Measurements from ENCODE around the gene KLRC1. TPM values are rescaled to one million over a fixed set of nuclear protein-coding genes. Genes with fewer than 3 reads are reported as not detected.

KLRC1 gene
- total and polyA plus RNA-seq, 2 donors (not counting 3 experiments of a cell fraction or from before 2014, with no cell fraction given) = not detected

DNA sequence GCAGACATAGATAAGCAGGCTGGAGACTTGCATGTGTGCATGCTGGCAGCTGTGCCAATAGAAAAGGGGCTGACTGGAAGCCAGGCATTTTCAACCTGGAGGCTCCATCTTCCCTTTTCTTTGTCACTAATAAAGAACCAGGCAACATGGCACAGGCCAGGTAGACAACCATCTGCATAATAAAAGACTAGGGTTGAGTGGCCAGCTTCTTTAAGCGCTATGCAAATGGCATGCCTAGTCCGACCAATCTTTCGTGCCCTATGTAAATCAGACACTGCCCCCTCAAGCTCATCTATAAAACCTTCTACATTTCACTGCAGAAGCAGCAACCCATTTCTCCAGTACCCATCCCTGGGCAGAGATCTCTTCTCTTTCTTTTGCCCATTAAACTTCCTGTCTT lies 4.6 kb upstream of the KLRC1 start:
- BruUV-seq (replicated peaks) = no TSS peak
- Histone ChIP-seq H3K4me1 (ENCODE audit: control insufficient read depth, extremely low read depth, insufficient read depth, low read length) (no peaks in the 10 kb centered on the region), H3K79me2 (ENCODE audit: control insufficient read depth, insufficient read depth, low read length) (no peaks in the 10 kb centered on the region), H3K9me3 (replicated peaks; ENCODE audit: control insufficient read depth, insufficient read depth, low read length) (no peaks in the 10 kb centered on the region), H3K4me2 (ENCODE audit: insufficient read depth, low read length) (no peak overlapping the region), H4K20me1 (replicated peaks; ENCODE audit: control insufficient read depth, extremely low read depth, insufficient read depth, low read length) (no peaks in the 10 kb centered on the region), H3K4me3 (replicated peaks in 1 of 3; ENCODE audit: insufficient read depth in 1 of 3, low read depth in 1 of 3, low read length in 3 of 3) (no peak overlapping the region), H3K36me3 (ENCODE audit: control insufficient read depth in 2 of 2, extremely low read depth in 1 of 2, insufficient read depth in 2 of 2, low read length in 2 of 2) (no peaks in the 10 kb centered on the region), H3K9me1 (replicated peaks; ENCODE audit: control insufficient read depth, extremely low read depth, insufficient read depth, low read length) (no peaks in the 10 kb centered on the region), H3K27me3 (ENCODE audit: control insufficient read depth in 2 of 2, insufficient read depth in 2 of 2, low read length in 2 of 2) (peaks cover 0 to 6% of the 10 kb centered on the region in 2 experiments), H3K9ac (replicated peaks; ENCODE audit: extremely low read depth, insufficient read depth, low read length) (no peak overlapping the region), H2AFZ (ENCODE audit: low read depth, low read length) (no peak overlapping the region), H3K27ac (ENCODE audit: insufficient read depth, low read depth, low read length) (no peak overlapping the region)
- DNase-seq (ENCODE audit: low read depth, low spot score) = no peak
- FAIRE-seq = no peak
- dilution Hi-C loops (cut with MboI; ENCODE audit: extremely low pct_ligation_motif_present, low sequenced_read_pairs) = no loop called here
- CTCF ChIA-PET = interaction anchor here (0.6 kb wide), 1 partner anchor 181 kb away, joined by 3 read pairs; no protein-coding TSS in a partner anchor
- TF ChIP-seq GATA2 (IDR thresholded peaks at IDR 0.05; ENCODE audit: insufficient read depth, insufficient read length, low read depth, low read length) (no peak), MYC (IDR thresholded peaks at IDR 0.05; ENCODE audit: low read depth, low read length) (no peak), EZH2 (IDR thresholded peaks at IDR 0.05; ENCODE audit: borderline replicate concordance, low read depth, low read length, severe bottlenecking) (no peak), POLR2A (IDR thresholded peaks at IDR 0.05; ENCODE audit: low read depth, low read length) (no peak), JUN (IDR thresholded peaks at IDR 0.05; ENCODE audit: borderline replicate concordance, insufficient read depth, insufficient read length, low read depth) (no peak), POLR2AphosphoS5 (IDR thresholded peaks at IDR 0.05; ENCODE audit: insufficient read depth, low read depth, low read length) (no peak), FOS (IDR thresholded peaks at IDR 0.05; ENCODE audit: borderline replicate concordance, insufficient read depth, low read length) (no peak)
- TF ChIP-seq, protein P1, sequence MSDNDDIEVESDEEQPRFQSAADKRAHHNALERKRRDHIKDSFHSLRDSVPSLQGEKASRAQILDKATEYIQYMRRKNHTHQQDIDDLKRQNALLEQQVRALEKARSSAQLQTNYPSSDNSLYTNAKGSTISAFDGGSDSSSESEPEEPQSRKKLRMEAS (IDR thresholded peaks at IDR 0.05; ENCODE audit: insufficient read depth, insufficient read length) = no peak
- TF ChIP-seq, protein P2, sequence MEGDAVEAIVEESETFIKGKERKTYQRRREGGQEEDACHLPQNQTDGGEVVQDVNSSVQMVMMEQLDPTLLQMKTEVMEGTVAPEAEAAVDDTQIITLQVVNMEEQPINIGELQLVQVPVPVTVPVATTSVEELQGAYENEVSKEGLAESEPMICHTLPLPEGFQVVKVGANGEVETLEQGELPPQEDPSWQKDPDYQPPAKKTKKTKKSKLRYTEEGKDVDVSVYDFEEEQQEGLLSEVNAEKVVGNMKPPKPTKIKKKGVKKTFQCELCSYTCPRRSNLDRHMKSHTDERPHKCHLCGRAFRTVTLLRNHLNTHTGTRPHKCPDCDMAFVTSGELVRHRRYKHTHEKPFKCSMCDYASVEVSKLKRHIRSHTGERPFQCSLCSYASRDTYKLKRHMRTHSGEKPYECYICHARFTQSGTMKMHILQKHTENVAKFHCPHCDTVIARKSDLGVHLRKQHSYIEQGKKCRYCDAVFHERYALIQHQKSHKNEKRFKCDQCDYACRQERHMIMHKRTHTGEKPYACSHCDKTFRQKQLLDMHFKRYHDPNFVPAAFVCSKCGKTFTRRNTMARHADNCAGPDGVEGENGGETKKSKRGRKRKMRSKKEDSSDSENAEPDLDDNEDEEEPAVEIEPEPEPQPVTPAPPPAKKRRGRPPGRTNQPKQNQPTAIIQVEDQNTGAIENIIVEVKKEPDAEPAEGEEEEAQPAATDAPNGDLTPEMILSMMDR (IDR thresholded peaks at IDR 0.05; ENCODE audit: extremely low read depth in 1 of 2, insufficient read depth in 1 of 2, low read depth in 1 of 2, low read length in 2 of 2) = no peak
- POLR2A ChIA-PET = no interaction called here
- intact Hi-C loops (cut with micrococcal nuclease) = no loop called here

Data from endothelial cell of umbilical vein (primary cell).